WI38 (cell line): ENCODE measurements around the gene SLC10A7.

Source experiments
- H3K4me3 ChIP-seq: 2 replicates; pipeline ENCODE4 v1.5.1; 2011; ENCODE audit warnings: low read depth, mild to moderate bottlenecking, control low read depth, low read length
- CTCF ChIP-seq: IDR thresholded peaks from 2 replicates; pipeline ENCODE4 v1.5.1; 2012; ENCODE audit warnings: low read depth, mild to moderate bottlenecking, control low read depth, low read length

The SLC10A7 gene

GRCh38 chr4:146462251-146462650 is 59.5 kb downstream of the SLC10A7 start:
- H3K4me3 ChIP-seq, result no peak overlapping the region
- no peak for TF ChIP-seq CTCF

GRCh38 chr4:146458594-146458993 is 63.1 kb downstream of the SLC10A7 start:
- H3K4me3 ChIP-seq, result no peak overlapping the region
- no peak for TF ChIP-seq CTCF

- TF ChIP-seq CTCF, result no peak
Measured at GRCh38 chr4:146456681-146457080, 65.1 kb downstream of the SLC10A7 start.

GRCh38 chr4:146453181-146453807 is 68.4 kb downstream of the SLC10A7 start:
- TF ChIP-seq CTCF, result no peak
- H3K4me3 ChIP-seq, result no peak overlapping the region

More at GRCh38 chr4:146456681-146457080, 65.1 kb downstream of the SLC10A7 start:
- no peak overlapping the region for H3K4me3 ChIP-seq

- peak overlapping the region; percentile 37 for H3K4me3 ChIP-seq
- TF ChIP-seq CTCF, result no peak
Measured at GRCh38 chr4:146450524-146450923, 71.2 kb downstream of the SLC10A7 start.

- TF ChIP-seq CTCF, result no peak
- no peak overlapping the region for H3K4me3 ChIP-seq
Measured at GRCh38 chr4:146446555-146446954, 75.2 kb downstream of the SLC10A7 start.

- no peak overlapping the region for H3K4me3 ChIP-seq
- TF ChIP-seq CTCF, result no peak
Measured at GRCh38 chr4:146445198-146446150, 76.3 kb downstream of the SLC10A7 start.
